Mesenchymal stem cell (in vitro differentiated cells and primary cell): ENCODE data around the gene TTC24.
A peak's percentile ranks its signal among the peaks of the same experiment; 100 is the strongest.

Source experiments
- DNase-seq: peaks from one replicate; pipeline ENCODE4 v3.0.0-alpha.2; 2013
- H2AFZ ChIP-seq: one replicate; pipeline ENCODE4 v1.6.1; 2013; ENCODE audit warnings: low read depth, mild to moderate bottlenecking, control low read depth, inconsistent platforms, low read length, moderate library complexity
- H2AK5ac ChIP-seq: 2 replicates; pipeline ENCODE4 v1.6.1; 2013; ENCODE audit warnings: low read length, moderate library complexity, mild to moderate bottlenecking, inconsistent platforms; ENCODE audit not compliant: severe bottlenecking
- H2BK120ac ChIP-seq: one replicate; pipeline ENCODE4 v1.6.1; 2013; ENCODE audit warnings: low read depth, mild to moderate bottlenecking, inconsistent platforms, low read length, moderate library complexity
- H2BK12ac ChIP-seq, 2 experiments: one replicate each; pipeline ENCODE4 v1.6.1; 2013; ENCODE audit warnings: inconsistent platforms in 2 of 2, low read length in 2 of 2, mild to moderate bottlenecking in 2 of 2, moderate library complexity in 2 of 2, control low read depth in 1 of 2
- H2BK15ac ChIP-seq: one replicate; pipeline ENCODE4 v1.6.1; 2013; ENCODE audit warnings: mild to moderate bottlenecking, low read depth, inconsistent platforms; ENCODE audit not compliant: poor library complexity, severe bottlenecking
- H2BK5ac ChIP-seq: 2 replicates; pipeline ENCODE4 v1.6.1; 2013; ENCODE audit warnings: low read depth, mild to moderate bottlenecking, low read length, control low read depth, inconsistent platforms; ENCODE audit not compliant: poor library complexity, severe bottlenecking
- H3K14ac ChIP-seq, 2 experiments: one replicate each; pipeline ENCODE4 v1.6.1; 2013; ENCODE audit warnings: inconsistent platforms in 2 of 2, low read length in 2 of 2, control low read depth in 1 of 2, mild to moderate bottlenecking in 1 of 2, moderate library complexity in 1 of 2
- H3K18ac ChIP-seq, 2 experiments: one replicate each; pipeline ENCODE4 v1.6.1; 2013; ENCODE audit warnings: inconsistent platforms in 2 of 2, low read length in 2 of 2, control low read depth in 1 of 2, low read depth in 1 of 2, mild to moderate bottlenecking in 1 of 2
- H3K23ac ChIP-seq, 2 experiments: one replicate each; pipeline ENCODE4 v1.6.1; 2013; ENCODE audit warnings: inconsistent platforms in 2 of 2, low read length in 2 of 2, mild to moderate bottlenecking in 2 of 2, moderate library complexity in 2 of 2, control low read depth in 1 of 2
- H3K27ac ChIP-seq: 2 replicates; pipeline ENCODE4 v1.5.1; 2013; ENCODE audit warnings: mild to moderate bottlenecking, moderate library complexity, low read length, control low read depth, inconsistent platforms; ENCODE audit not compliant: poor library complexity, severe bottlenecking
- H3K27me3 ChIP-seq, 2 experiments: 2 replicates each; pipeline versions ENCODE4 v1.6.1 to v1.7.0; 2013; ENCODE audit warnings: low read length in 2 of 2, mild to moderate bottlenecking in 2 of 2, moderate library complexity in 2 of 2, control low read depth in 1 of 2, inconsistent platforms in 1 of 2; ENCODE audit not compliant: control insufficient read depth in 1 of 2, insufficient read depth in 1 of 2
- H3K36me3 ChIP-seq, 2 experiments: 2 replicates each; pipeline versions ENCODE4 v1.6.1 to v1.7.0; 2013; ENCODE audit warnings: low read length in 2 of 2, control low read depth in 1 of 2, inconsistent platforms in 1 of 2, low read depth in 1 of 2, mild to moderate bottlenecking in 1 of 2; ENCODE audit not compliant: insufficient read depth in 2 of 2, control insufficient read depth in 1 of 2
- H3K4ac ChIP-seq, 2 experiments: one replicate each; pipeline ENCODE4 v1.6.1; 2013; ENCODE audit warnings: inconsistent platforms in 2 of 2, low read length in 2 of 2, mild to moderate bottlenecking in 2 of 2, moderate library complexity in 2 of 2, control low read depth in 1 of 2, low read depth in 1 of 2
- H3K4me1 ChIP-seq: 2 replicates; pipeline ENCODE4 v1.6.1; 2013; ENCODE audit warnings: low read depth, low read length, control low read depth; ENCODE audit not compliant: control insufficient read depth, insufficient read depth
- H3K4me2 ChIP-seq: 2 replicates; pipeline ENCODE4 v1.6.1; 2013; ENCODE audit warnings: low read length, mild to moderate bottlenecking, inconsistent platforms; ENCODE audit not compliant: poor library complexity, severe bottlenecking
- H3K4me3 ChIP-seq, 2 experiments: 2 replicates each; pipeline versions ENCODE4 v1.5.1 to v1.7.0; 2013; ENCODE audit warnings: low read length in 2 of 2, mild to moderate bottlenecking in 2 of 2, control low read depth in 1 of 2, low read depth in 1 of 2; ENCODE audit not compliant: insufficient read depth in 1 of 2
- H3K79me1 ChIP-seq: replicated peaks from 2 replicates; pipeline ENCODE4 v1.6.1; 2013; ENCODE audit warnings: mild to moderate bottlenecking, control low read depth, low read length, inconsistent platforms; ENCODE audit not compliant: poor library complexity, severe bottlenecking
- H3K9ac ChIP-seq: 2 replicates; pipeline ENCODE4 v1.7.0; 2013; ENCODE audit warnings: mild to moderate bottlenecking, low read length, moderate library complexity
- H3K9me3 ChIP-seq: 2 replicates; pipeline ENCODE4 v1.7.0; 2013; ENCODE audit warnings: mild to moderate bottlenecking, low read length; ENCODE audit not compliant: control insufficient read depth
- H4K8ac ChIP-seq: one replicate; pipeline ENCODE4 v1.6.1; 2013; ENCODE audit warnings: inconsistent platforms, mild to moderate bottlenecking, low read length, moderate library complexity
- H4K91ac ChIP-seq: one replicate; pipeline ENCODE4 v1.6.1; 2013; ENCODE audit warnings: mild to moderate bottlenecking, low read length, inconsistent platforms
- WGBS: methylation state at CpG from one replicate; pipeline ENCODE4 v1.1.7; 2013; ENCODE audit warnings: mixed read lengths; 5-methylcytosine and 5-hydroxymethylcytosine counted together

TTC24 gene

GRCh38 chr1:156623946-156624813 lies 44.7 kb downstream of the TTC24 start:
- peak overlapping the region; percentile 59 to 86 for H3K18ac ChIP-seq
- H4K91ac ChIP-seq, result peak overlapping the region; percentile 54
- no peak overlapping the region for H3K9ac ChIP-seq
- H3K79me1 ChIP-seq, result no peaks in the 10 kb centered on the region
- H3K9me3 ChIP-seq, result no peaks in the 10 kb centered on the region
- no peak overlapping the region for H2AK5ac ChIP-seq
- H3K27me3 ChIP-seq, result peaks cover 73 to 91% of the 10 kb centered on the region in 2 experiments
- peak; percentile 64 for DNase-seq
- H4K8ac ChIP-seq, result peak overlapping the region; percentile 91
- peak overlapping the region; percentile 46 for H2AFZ ChIP-seq
- H3K4ac ChIP-seq, result no peak overlapping the region
- peaks cover 19% of the 10 kb centered on the region for H3K4me1 ChIP-seq
- no peak overlapping the region for H3K27ac ChIP-seq
- no peak overlapping the region for H2BK5ac ChIP-seq
- H2BK15ac ChIP-seq, result no peak overlapping the region
- H3K4me3 ChIP-seq, result peak overlapping the region; percentile 50 to 58
- peak overlapping the region in 1 of 2 experiments; percentile 94 for H3K23ac ChIP-seq
- H2BK12ac ChIP-seq, result peak overlapping the region; percentile 55 to 61
- H3K4me2 ChIP-seq, result peak overlapping the region; percentile 93
- H3K14ac ChIP-seq, result peak overlapping the region in 1 of 2 experiments; percentile 45
- no peak overlapping the region for H2BK120ac ChIP-seq
- no peaks in the 10 kb centered on the region for H3K36me3 ChIP-seq
- WGBS, result 3% methylated on average over 62 of the region's 87 CpGs

- Histone ChIP-seq H3K9ac (no peak overlapping the region), H4K8ac (peak overlapping the region; percentile 19), H2AFZ (peak overlapping the region; percentile 46), H3K4me1 (peaks cover 19% of the 10 kb centered on the region), H3K36me3 (no peaks in the 10 kb centered on the region), H2BK12ac (peak overlapping the region; percentile 61 to 83), H2BK120ac (no peak overlapping the region), H3K27me3 (peaks cover 68 to 90% of the 10 kb centered on the region in 2 experiments), H2BK15ac (peak overlapping the region; percentile 80), H3K4me2 (peak overlapping the region; percentile 93), H3K79me1 (no peaks in the 10 kb centered on the region), H3K18ac (peak overlapping the region in 1 of 2 experiments; percentile 76), H3K4ac (peak overlapping the region in 1 of 2 experiments; percentile 35), H3K14ac (no peak overlapping the region), H3K9me3 (no peaks in the 10 kb centered on the region), H3K4me3 (peak overlapping the region; percentile 50 to 58), H4K91ac (peak overlapping the region; percentile 54), H2BK5ac (no peak overlapping the region), H3K23ac (peak overlapping the region in 1 of 2 experiments; percentile 99), H2AK5ac (no peak overlapping the region), H3K27ac (no peak overlapping the region)
- no peak for DNase-seq
- WGBS, result 1% methylated on average over 50 of the region's 55 CpGs
Measured at GRCh38 chr1:156624814-156625435, 45.4 kb downstream of the TTC24 start.

- peak overlapping the region; percentile 27 for H4K8ac ChIP-seq
- H3K4me2 ChIP-seq, result peak overlapping the region; percentile 63
- H3K27ac ChIP-seq, result no peak overlapping the region
- H3K9me3 ChIP-seq, result no peaks in the 10 kb centered on the region
- 4% methylated on average over 45 of the region's 45 CpGs for WGBS
- no peaks in the 10 kb centered on the region for H3K79me1 ChIP-seq
- H3K27me3 ChIP-seq, result peaks cover 65 to 84% of the 10 kb centered on the region in 2 experiments
- peak overlapping the region in 1 of 2 experiments; percentile 35 for H3K18ac ChIP-seq
- H2BK15ac ChIP-seq, result peak overlapping the region; percentile 80
- H3K4ac ChIP-seq, result no peak overlapping the region
- H2AFZ ChIP-seq, result no peak overlapping the region
- H2BK5ac ChIP-seq, result no peak overlapping the region
- DNase-seq, result peak; percentile 56
- peak overlapping the region in 1 of 2 experiments; percentile 41 for H3K4me3 ChIP-seq
- H3K36me3 ChIP-seq, result no peaks in the 10 kb centered on the region
- H3K4me1 ChIP-seq, result peaks cover 19% of the 10 kb centered on the region
- H2AK5ac ChIP-seq, result no peak overlapping the region
- no peak overlapping the region for H2BK120ac ChIP-seq
- no peak overlapping the region for H3K9ac ChIP-seq
- H3K14ac ChIP-seq, result no peak overlapping the region
- H4K91ac ChIP-seq, result no peak overlapping the region
- H2BK12ac ChIP-seq, result peak overlapping the region in 1 of 2 experiments; percentile 38
- no peak overlapping the region for H3K23ac ChIP-seq
Measured at GRCh38 chr1:156625436-156626078, 46.0 kb downstream of the TTC24 start.

- no peak overlapping the region for H3K14ac ChIP-seq
- WGBS, result 42% methylated on average over 4 of the region's 4 CpGs
- no peak overlapping the region for H3K23ac ChIP-seq
- H3K4me3 ChIP-seq, result no peak overlapping the region
- no peak overlapping the region for H4K91ac ChIP-seq
- H2BK120ac ChIP-seq, result no peak overlapping the region
- no peak overlapping the region for H2BK12ac ChIP-seq
- H3K36me3 ChIP-seq, result no peaks in the 10 kb centered on the region
- H2BK5ac ChIP-seq, result no peak overlapping the region
- no peak overlapping the region for H3K9ac ChIP-seq
- H3K79me1 ChIP-seq, result no peaks in the 10 kb centered on the region
- H2AFZ ChIP-seq, result no peak overlapping the region
- no peaks in the 10 kb centered on the region for H3K9me3 ChIP-seq
- H3K18ac ChIP-seq, result no peak overlapping the region
- H4K8ac ChIP-seq, result no peak overlapping the region
- H3K4me1 ChIP-seq, result peaks cover 19% of the 10 kb centered on the region
- peaks cover 65 to 84% of the 10 kb centered on the region in 2 experiments for H3K27me3 ChIP-seq
- no peak overlapping the region for H3K4ac ChIP-seq
- no peak overlapping the region for H3K4me2 ChIP-seq
- DNase-seq, result no peak
- no peak overlapping the region for H2BK15ac ChIP-seq
- H3K27ac ChIP-seq, result no peak overlapping the region
- no peak overlapping the region for H2AK5ac ChIP-seq
Measured at GRCh38 chr1:156626079-156626438, 46.5 kb downstream of the TTC24 start.
